ENCODE measurements around the gene ZNF396. TPM values are rescaled to one million over a fixed set of nuclear protein-coding genes. Genes with fewer than 3 reads are reported as not detected.

Gene ZNF396
- total and polyA plus RNA-seq, 9 of the 15 experiments (the other 6 are each of a cell fraction or from before 2014, with no cell fraction given), result 0.73 to 2.3 (median 1.9) TPM

- TF ChIP-seq THAP12 (CRISPR knock-in tag; IDR thresholded peaks at IDR 0.05) (no peak), DACH1 (IDR thresholded peaks at IDR 0.05; ENCODE audit: partially characterized antibody) (peak; percentile 88), GABPB2 (CRISPR knock-in tag; conservative IDR thresholded peaks at IDR 0.05) (no peak), KDM5B (IDR thresholded peaks at IDR 0.05; ENCODE audit: insufficient replicate concordance, low read depth, low read length) (peak; percentile 17), ZNF561 (CRISPR knock-in tag; conservative IDR thresholded peaks at IDR 0.05) (no peak), ZNF592 (IDR thresholded peaks at IDR 0.05) (no peak), CBX2 (IDR thresholded peaks at IDR 0.05; ENCODE audit: insufficient read depth, low read length, poor library complexity, severe bottlenecking) (no peak), PHF8 (IDR thresholded peaks at IDR 0.05; ENCODE audit: borderline replicate concordance, low read length) (peak; percentile 62), DIDO1 (tag; IDR thresholded peaks at IDR 0.05; ENCODE audit: low read depth) (peak; percentile 64; the same call in 1 of the 2 replicates), CHD1 (IDR thresholded peaks at IDR 0.05; ENCODE audit: low read length) (no peak), PTTG1 (tag; IDR thresholded peaks at IDR 0.05; ENCODE audit: low read depth) (no peak), ZNF445 (CRISPR knock-in tag; IDR thresholded peaks at IDR 0.05; ENCODE audit: low read depth) (no peak), DLX4 (CRISPR knock-in tag; IDR thresholded peaks at IDR 0.05) (no peak), SFPQ (IDR thresholded peaks at IDR 0.05; ENCODE audit: low read depth, low read length) (no peak), ZNF174 (CRISPR knock-in tag; IDR thresholded peaks at IDR 0.05) (no peak), KLF6 (CRISPR knock-in tag; IDR thresholded peaks at IDR 0.05; ENCODE audit: borderline replicate concordance) (no peak), MCM5 (IDR thresholded peaks at IDR 0.05; ENCODE audit: low read depth) (no peak)
These were observed at the start of gene ZNF396 (continued) for GRCh38 chr18:35376742-35377695.

Measured in K562 (cell line).